ENCODE results near the gene TMEFF2.

TMEFF2 gene

GRCh38 chr2:191979221-191979730 is 215.5 kb downstream of the TMEFF2 start:
- Mint-ChIP-seq H3K36me3 (ENCODE audit: low read depth) (no peaks in the 10 kb centered on the region), H3K4me1 (no peaks in the 10 kb centered on the region), H3K9me3 (no peaks in the 10 kb centered on the region), H3K4me3 (no peak overlapping the region), H3K27me3 (ENCODE audit: low read depth, poor library complexity) (peaks cover 4% of the 10 kb centered on the region), H3K27ac (no peak overlapping the region)
- no peak for TF ChIP-seq CTCF (IDR thresholded peaks at IDR 0.05)
- DNase-seq, result no peak

GRCh38 chr2:191977754-191978153 is 217.0 kb downstream of the TMEFF2 start:
- Mint-ChIP-seq H3K36me3 (ENCODE audit: low read depth) (no peaks in the 10 kb centered on the region), H3K9me3 (no peaks in the 10 kb centered on the region), H3K4me3 (no peak overlapping the region), H3K4me1 (no peaks in the 10 kb centered on the region), H3K27ac (no peak overlapping the region), H3K27me3 (ENCODE audit: low read depth, poor library complexity) (peaks cover 4% of the 10 kb centered on the region)
- DNase-seq, result no peak
- no peak for TF ChIP-seq CTCF (IDR thresholded peaks at IDR 0.05)

DNA sequence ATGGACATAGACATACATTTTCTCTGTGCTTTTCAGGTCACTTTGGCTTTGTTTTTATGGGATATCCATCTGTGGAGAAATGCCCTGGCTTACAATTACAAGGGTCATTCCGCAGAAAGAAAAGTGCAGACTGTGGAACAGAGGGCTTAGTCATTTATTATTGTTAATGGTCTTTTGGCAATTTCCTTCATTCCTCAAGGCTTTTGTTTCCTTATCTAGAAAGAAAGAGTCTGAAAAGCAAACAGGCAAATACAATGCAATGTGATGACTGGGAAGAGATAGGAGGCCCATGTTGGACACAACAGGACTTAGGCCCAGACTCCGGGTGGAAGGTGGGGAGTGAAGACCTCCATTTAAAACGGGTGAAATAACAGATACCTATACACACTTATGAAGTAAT is 218.3 kb downstream of the TMEFF2 start:
- peaks cover 4% of the 10 kb centered on the region for H3K27me3 Mint-ChIP-seq (ENCODE audit: low read depth, poor library complexity)
- H3K4me1 Mint-ChIP-seq, result no peaks in the 10 kb centered on the region
- no peak for DNase-seq
- H3K27ac Mint-ChIP-seq, result no peak overlapping the region
- H3K36me3 Mint-ChIP-seq (ENCODE audit: low read depth), result no peaks in the 10 kb centered on the region
- TF ChIP-seq CTCF (IDR thresholded peaks at IDR 0.05), result no peak
- H3K4me3 Mint-ChIP-seq, result no peak overlapping the region
- no peaks in the 10 kb centered on the region for H3K9me3 Mint-ChIP-seq

GRCh38 chr2:191974676-191975075 is 220.1 kb downstream of the TMEFF2 start:
- TF ChIP-seq CTCF (IDR thresholded peaks at IDR 0.05), result no peak
- Mint-ChIP-seq H3K27me3 (ENCODE audit: low read depth, poor library complexity) (peaks cover 4% of the 10 kb centered on the region), H3K4me1 (no peaks in the 10 kb centered on the region), H3K36me3 (ENCODE audit: low read depth) (no peaks in the 10 kb centered on the region), H3K27ac (no peak overlapping the region), H3K9me3 (no peaks in the 10 kb centered on the region), H3K4me3 (no peak overlapping the region)
- DNase-seq, result no peak

GRCh38 chr2:191970867-191971266 is 223.9 kb downstream of the TMEFF2 start:
- TF ChIP-seq CTCF (IDR thresholded peaks at IDR 0.05), result no peak
- Mint-ChIP-seq H3K9me3 (no peaks in the 10 kb centered on the region), H3K36me3 (ENCODE audit: low read depth) (no peaks in the 10 kb centered on the region), H3K27me3 (ENCODE audit: low read depth, poor library complexity) (no peaks in the 10 kb centered on the region), H3K4me3 (no peak overlapping the region), H3K27ac (no peak overlapping the region), H3K4me1 (no peaks in the 10 kb centered on the region)
- no peak for DNase-seq

DNA sequence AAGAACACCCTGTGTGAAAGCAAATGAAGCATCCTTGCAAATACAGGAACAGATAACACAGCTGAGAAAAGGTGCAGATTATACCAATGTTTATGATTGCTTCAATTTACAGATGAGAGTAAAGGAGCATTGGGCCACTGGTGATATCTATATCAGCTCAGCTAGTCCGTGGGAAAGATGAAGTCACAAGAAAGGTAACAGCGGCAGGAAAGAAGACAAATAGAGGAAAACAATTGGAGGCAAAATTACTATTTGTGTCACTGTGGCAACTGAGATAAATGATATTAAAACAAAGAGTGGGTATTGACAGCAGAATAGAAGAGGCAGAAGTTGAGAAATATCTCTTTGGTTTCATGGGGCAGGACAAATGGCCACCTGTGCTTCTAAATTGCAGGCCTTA is 226.6 kb downstream of the TMEFF2 start:
- H3K27me3 Mint-ChIP-seq (ENCODE audit: low read depth, poor library complexity), result no peaks in the 10 kb centered on the region
- no peaks in the 10 kb centered on the region for H3K4me1 Mint-ChIP-seq
- H3K4me3 Mint-ChIP-seq, result no peak overlapping the region
- H3K27ac Mint-ChIP-seq, result no peak overlapping the region
- TF ChIP-seq CTCF (IDR thresholded peaks at IDR 0.05), result no peak
- DNase-seq, result no peak
- no peaks in the 10 kb centered on the region for H3K9me3 Mint-ChIP-seq
- no peaks in the 10 kb centered on the region for H3K36me3 Mint-ChIP-seq (ENCODE audit: low read depth)

Data from nephron progenitor cell (in vitro differentiated cells).